Fibroblast of lung (primary cell): ENCODE measurements around the gene C9orf153. TPM values are rescaled to one million over a fixed set of nuclear protein-coding genes. Genes with fewer than 3 reads are reported as not detected.
"Not testable (repeated sequence)": the region's sequence is repeated elsewhere in the genome, so short reads cannot be mapped to it uniquely, and the experiment has no call there.

Source experiments
- DNase-seq, 2 donors: peaks; one replicate each; pipeline versions ENCODE4 v3.0.0 to v3.0.0-alpha.2; 2010; ENCODE audit warnings: low read depth in 2 of 2
- H2AFZ ChIP-seq: 2 replicates; pipeline ENCODE4 v1.5.1; 2012; ENCODE audit warnings: low read length, control low read depth, inconsistent platforms
- H3K27ac ChIP-seq: 2 replicates; pipeline ENCODE4 v1.5.1; 2011; ENCODE audit warnings: low read length, control low read depth; ENCODE audit not compliant: insufficient read depth
- H3K27me3 ChIP-seq: 2 replicates; pipeline ENCODE4 v1.5.1; 2011; ENCODE audit warnings: mild to moderate bottlenecking, low read length; ENCODE audit not compliant: control insufficient read depth, insufficient read depth
- H3K36me3 ChIP-seq: 2 replicates; pipeline ENCODE4 v1.5.1; 2011; ENCODE audit warnings: low read length; ENCODE audit not compliant: control insufficient read depth, insufficient read depth
- H3K4me1 ChIP-seq: 2 replicates; pipeline ENCODE4 v1.5.1; 2011; ENCODE audit warnings: low read length; ENCODE audit not compliant: control insufficient read depth, insufficient read depth; ENCODE audit errors: extremely low read depth
- H3K4me2 ChIP-seq: 2 replicates; pipeline ENCODE4 v1.5.1; 2011; ENCODE audit warnings: low read length, control low read depth; ENCODE audit not compliant: insufficient read depth; ENCODE audit errors: extremely low read depth
- H3K4me3 ChIP-seq, 4 experiments: fragments of 200-600 bp in 1 of 4; sonication (generic) in 1 of 4; replicated peaks in 1 of 4; 2 replicates each; pipeline ENCODE4 v1.5.1; 2011 to 2016; ENCODE audit warnings: low read length in 4 of 4, low read depth in 3 of 4, mild to moderate bottlenecking in 3 of 4, control low read depth in 2 of 4, inconsistent platforms in 1 of 4, mixed read lengths in 1 of 4; ENCODE audit not compliant: insufficient read depth in 1 of 4; ENCODE audit errors: control extremely low read depth in 1 of 4
- H3K79me2 ChIP-seq: 2 replicates; pipeline ENCODE4 v1.5.1; 2012; ENCODE audit warnings: mild to moderate bottlenecking, low read length, inconsistent platforms; ENCODE audit not compliant: control insufficient read depth, insufficient read depth
- H3K9ac ChIP-seq: 2 replicates; pipeline ENCODE4 v1.5.1; 2011; ENCODE audit warnings: mild to moderate bottlenecking, low read length, control low read depth; ENCODE audit not compliant: insufficient read depth
- H3K9me3 ChIP-seq: 2 replicates; pipeline ENCODE4 v1.5.1; 2012; ENCODE audit warnings: low read depth, low read length; ENCODE audit not compliant: control insufficient read depth, insufficient read depth
- H4K20me1 ChIP-seq: 2 replicates; pipeline ENCODE4 v1.5.1; 2011; ENCODE audit warnings: low read length; ENCODE audit not compliant: control insufficient read depth, insufficient read depth; ENCODE audit errors: extremely low read depth
- EZH2 ChIP-seq: IDR thresholded peaks from 2 replicates; pipeline ENCODE4 v1.5.1; 2012; ENCODE audit warnings: low read length, control low read depth, mild to moderate bottlenecking; ENCODE audit errors: missing control alignments
- polyA plus RNA-seq, 2 donors: library from polyadenylated mRNA; depleted of rRNA in 1 of 2; stranded (reverse) in 1 of 2; unstranded in 1 of 2; fragments of >200 nt; gene quantifications; 2 replicates each; pipeline ENCODE4 v1.2.1, GENCODE V29; 2011 to 2012; ENCODE audit warnings: missing spikeins in 1 of 2
- total RNA-seq: library from RNA; depleted of rRNA; stranded (reverse); fragments of >200 nt; gene quantifications from 2 replicates; pipeline ENCODE4 v1.2.1, GENCODE V29; 2014
- TF ChIP-seq, protein P1 (sequence below), 2 donors: IDR thresholded peaks in 1 of 2; conservative IDR thresholded peaks in 1 of 2; 1 replicate in 1 of 2; 2 replicates in 1 of 2; pipeline ENCODE4 v1.5.1; 2011 to 2012; ENCODE audit warnings: low read length in 2 of 2, control low read depth in 1 of 2, inconsistent platforms in 1 of 2, low read depth in 1 of 2, mild to moderate bottlenecking in 1 of 2

C9orf153 gene
- total and polyA plus RNA-seq, 2 donors (not counting 1 experiment from before 2014, with no cell fraction given) = 0.17 TPM

DNA sequence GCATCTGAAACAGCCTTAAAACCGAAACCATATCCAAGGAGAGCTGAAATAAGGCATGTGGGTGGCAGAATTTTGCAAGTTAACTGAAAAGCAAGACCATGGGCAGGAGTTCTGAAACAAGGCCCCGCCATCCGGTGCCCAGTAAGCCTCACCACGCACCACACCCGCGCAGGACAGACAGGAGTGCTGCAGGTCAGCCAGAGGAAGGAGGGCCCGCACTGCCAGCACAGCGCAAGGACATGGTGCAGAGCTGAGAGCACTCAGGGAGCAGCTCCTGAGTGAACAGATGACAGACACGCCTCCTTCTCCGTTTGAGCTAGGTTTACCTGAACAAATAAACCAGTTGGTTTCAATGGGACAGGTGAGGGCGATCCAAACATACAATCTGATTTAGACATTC is 39.4 kb upstream of the C9orf153 start:
- peaks cover 9% of the 10 kb centered on the region for H3K36me3 ChIP-seq
- no peak overlapping the region for H3K9ac ChIP-seq
- no peak overlapping the region for H3K4me2 ChIP-seq
- H3K9me3 ChIP-seq = no peaks in the 10 kb centered on the region
- no peaks in the 10 kb centered on the region for H3K27me3 ChIP-seq
- no peak overlapping the region for H3K27ac ChIP-seq
- TF ChIP-seq, protein P1, sequence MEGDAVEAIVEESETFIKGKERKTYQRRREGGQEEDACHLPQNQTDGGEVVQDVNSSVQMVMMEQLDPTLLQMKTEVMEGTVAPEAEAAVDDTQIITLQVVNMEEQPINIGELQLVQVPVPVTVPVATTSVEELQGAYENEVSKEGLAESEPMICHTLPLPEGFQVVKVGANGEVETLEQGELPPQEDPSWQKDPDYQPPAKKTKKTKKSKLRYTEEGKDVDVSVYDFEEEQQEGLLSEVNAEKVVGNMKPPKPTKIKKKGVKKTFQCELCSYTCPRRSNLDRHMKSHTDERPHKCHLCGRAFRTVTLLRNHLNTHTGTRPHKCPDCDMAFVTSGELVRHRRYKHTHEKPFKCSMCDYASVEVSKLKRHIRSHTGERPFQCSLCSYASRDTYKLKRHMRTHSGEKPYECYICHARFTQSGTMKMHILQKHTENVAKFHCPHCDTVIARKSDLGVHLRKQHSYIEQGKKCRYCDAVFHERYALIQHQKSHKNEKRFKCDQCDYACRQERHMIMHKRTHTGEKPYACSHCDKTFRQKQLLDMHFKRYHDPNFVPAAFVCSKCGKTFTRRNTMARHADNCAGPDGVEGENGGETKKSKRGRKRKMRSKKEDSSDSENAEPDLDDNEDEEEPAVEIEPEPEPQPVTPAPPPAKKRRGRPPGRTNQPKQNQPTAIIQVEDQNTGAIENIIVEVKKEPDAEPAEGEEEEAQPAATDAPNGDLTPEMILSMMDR (conservative IDR thresholded peaks at IDR 0.05 in 1 of 2, IDR thresholded peaks at IDR 0.05 in 1 of 2; ENCODE audit: low read depth in 1 of 2, low read length in 2 of 2) = no peak
- no peak for TF ChIP-seq EZH2
- H2AFZ ChIP-seq = no peak overlapping the region
- no peak for DNase-seq
- no peaks in the 10 kb centered on the region for H4K20me1 ChIP-seq
- no peaks in the 10 kb centered on the region for H3K4me1 ChIP-seq
- H3K4me3 ChIP-seq = no peak overlapping the region
- no peaks in the 10 kb centered on the region for H3K79me2 ChIP-seq

DNA sequence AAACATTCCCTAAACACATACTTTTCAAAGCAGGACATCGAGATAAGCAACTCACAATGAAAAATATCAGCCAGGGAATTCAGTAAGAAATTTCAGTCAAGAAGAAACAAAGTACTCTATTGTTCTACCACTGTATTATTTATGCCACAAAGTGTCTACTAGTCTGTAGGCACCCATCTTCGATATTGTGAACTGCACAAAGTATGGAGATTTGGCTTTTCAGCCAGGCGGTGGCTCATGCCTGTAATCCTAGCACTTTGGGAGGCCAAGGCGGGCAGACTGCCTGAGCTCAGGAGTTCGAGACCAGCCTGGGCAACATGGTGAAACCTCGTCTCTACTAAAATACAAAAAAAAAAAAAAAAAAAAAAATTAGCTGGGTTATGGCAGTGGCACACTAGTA is 30.9 kb upstream of the C9orf153 start:
- not testable (repeated sequence) for H2AFZ ChIP-seq, DNase-seq, H3K9me3 ChIP-seq, H3K4me3 ChIP-seq, H3K9ac ChIP-seq, H3K4me1 ChIP-seq, H4K20me1 ChIP-seq, H3K27me3 ChIP-seq, H3K36me3 ChIP-seq, H3K27ac ChIP-seq, H3K79me2 ChIP-seq, H3K4me2 ChIP-seq

DNA sequence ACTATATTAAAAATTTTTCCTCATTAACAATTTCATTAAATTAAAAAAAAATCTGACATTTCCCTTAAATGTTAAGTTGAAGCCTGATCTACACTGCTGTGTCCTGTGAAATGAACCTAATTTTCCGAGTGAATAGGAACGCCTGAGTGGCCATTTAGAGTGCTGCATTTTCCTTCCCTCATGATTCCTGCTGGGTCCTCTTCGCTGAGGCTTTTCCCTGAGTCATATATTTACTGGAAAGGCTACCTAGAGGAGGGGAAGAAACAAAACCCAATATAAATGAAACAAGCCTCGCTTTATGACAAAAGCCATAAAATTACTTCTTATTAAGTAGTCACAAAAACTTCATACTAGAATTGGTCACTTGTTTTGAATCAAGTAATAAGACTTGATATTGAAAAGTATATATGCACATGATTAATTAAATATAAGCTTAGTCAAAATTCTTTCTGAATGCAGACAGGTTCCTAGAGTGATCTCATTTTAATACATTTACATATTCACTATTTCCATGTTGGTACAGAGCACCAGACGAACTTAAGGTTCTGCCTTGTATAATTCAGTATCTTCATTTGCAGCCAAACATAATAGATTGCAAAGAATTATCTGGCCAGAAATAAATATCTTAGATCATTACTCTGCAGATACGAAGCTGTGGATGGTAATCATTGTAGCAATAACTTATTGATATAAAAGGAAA is 29.2 kb upstream of the C9orf153 start:
- TF ChIP-seq, protein P1 (conservative IDR thresholded peaks at IDR 0.05 in 1 of 2, IDR thresholded peaks at IDR 0.05 in 1 of 2; ENCODE audit: low read depth in 1 of 2, low read length in 2 of 2) = no peak
- no peak for DNase-seq

More for the DNA sequence above, 29.2 kb upstream of the C9orf153 start:
- Histone ChIP-seq H3K4me1 (no peaks in the 10 kb centered on the region), H3K4me2 (no peak overlapping the region), H3K27ac (no peak overlapping the region), H3K9ac (no peak overlapping the region), H3K27me3 (no peaks in the 10 kb centered on the region), H3K4me3 (no peak overlapping the region), H3K36me3 (no peaks in the 10 kb centered on the region), H3K9me3 (no peaks in the 10 kb centered on the region), H3K79me2 (no peaks in the 10 kb centered on the region), H2AFZ (no peak overlapping the region), H4K20me1 (no peaks in the 10 kb centered on the region)
